ENCODE data around the gene SNX21. TPM values are rescaled to one million over a fixed set of nuclear protein-coding genes. Genes with fewer than 3 reads are reported as not detected.

Gene SNX21
- total RNA-seq, 2 experiments from 2014 or later: 0.96 to 1.1 TPM

- peaks cover 42% of the 10 kb centered on the region for H3K4me1 Mint-ChIP-seq
- peaks cover 16% of the 10 kb centered on the region for H3K36me3 Mint-ChIP-seq
- H3K4me3 Mint-ChIP-seq: peak overlapping the region; percentile 4
- no peak for ATAC-seq
- no peak for DNase-seq
- H3K9me3 Mint-ChIP-seq (ENCODE audit: low read depth): no peaks in the 10 kb centered on the region
- H3K27me3 Mint-ChIP-seq: peaks cover 8% of the 10 kb centered on the region
- peak overlapping the region; percentile 16 for H3K27ac Mint-ChIP-seq
- CTCF ChIA-PET: interaction anchor here (0.8 to 1.8 kb wide), 4 partner anchors 21 to 111 kb away, joined by 3 to 5 read pairs (median 4); no protein-coding TSS in a partner anchor
Measured at GRCh38 chr20:45882469-45883099, 49.0 kb downstream of the SNX21 start.

GRCh38 chr20:45883100-45883469, 49.5 kb downstream of the SNX21 start:
- Mint-ChIP-seq H3K27me3 (peaks cover 8% of the 10 kb centered on the region), H3K4me1 (peaks cover 42% of the 10 kb centered on the region), H3K9me3 (ENCODE audit: low read depth) (no peaks in the 10 kb centered on the region), H3K27ac (peak overlapping the region; percentile 16), H3K36me3 (peaks cover 16% of the 10 kb centered on the region), H3K4me3 (no peak overlapping the region)
- ATAC-seq (no peak), DNase-seq (no peak)
- CTCF ChIA-PET: interaction anchor here (0.8 to 1.4 kb wide), 4 partner anchors 22 to 140 kb away, joined by 3 to 4 read pairs (median 3); no protein-coding TSS in a partner anchor

- Mint-ChIP-seq H3K4me3 (no peak overlapping the region), H3K27ac (no peak overlapping the region), H3K36me3 (peaks cover 15% of the 10 kb centered on the region), H3K9me3 (ENCODE audit: low read depth) (no peaks in the 10 kb centered on the region), H3K4me1 (peaks cover 36% of the 10 kb centered on the region), H3K27me3 (peaks cover 8% of the 10 kb centered on the region)
- no peak for ATAC-seq
- CTCF ChIA-PET: interaction anchor here (0.7 kb wide), 1 partner anchor 116 kb away, joined by 3 read pairs; no protein-coding TSS in a partner anchor
- DNase-seq: no peak
Measured at GRCh38 chr20:45886590-45887345, 53.2 kb downstream of the SNX21 start.

- H3K36me3 Mint-ChIP-seq: peaks cover 13% of the 10 kb centered on the region
- CTCF ChIA-PET: interaction anchor here (0.7 kb wide), 1 partner anchor 116 kb away, joined by 3 read pairs; no protein-coding TSS in a partner anchor
- DNase-seq: no peak
- H3K4me3 Mint-ChIP-seq: no peak within 1 kb of the TSS
- no peak for ATAC-seq
- peaks cover 5% of the 10 kb centered on the region for H3K27me3 Mint-ChIP-seq
- peaks cover 37% of the 10 kb centered on the region for H3K4me1 Mint-ChIP-seq
- H3K27ac Mint-ChIP-seq: no peak within 1 kb of the TSS
- no peaks in the 10 kb centered on the region for H3K9me3 Mint-ChIP-seq (ENCODE audit: low read depth)
Measured at GRCh38 chr20:45887346-45887715, 53.7 kb downstream of the SNX21 start, which contains the start of gene SPATA25. Gene SPATA25, minus strand, starts transcription at chr20:45887622. Its CDS starts 32 bp downstream, at chr20:45887590.

- H3K36me3 Mint-ChIP-seq: peaks cover 4% of the 10 kb centered on the region
- DNase-seq: no peak
- H3K9me3 Mint-ChIP-seq (ENCODE audit: low read depth): no peaks in the 10 kb centered on the region
- no peaks in the 10 kb centered on the region for H3K27me3 Mint-ChIP-seq
- no peak overlapping the region for H3K27ac Mint-ChIP-seq
- no peak for ATAC-seq
- H3K4me3 Mint-ChIP-seq: no peak overlapping the region
- CTCF ChIA-PET: interaction anchor here (1.5 to 2.1 kb wide), 3 partner anchors 8 to 61 kb away, joined by 3 to 8 read pairs (median 4); partner anchors contain the start of gene ZSWIM1
- H3K4me1 Mint-ChIP-seq: peaks cover 39% of the 10 kb centered on the region
Measured at GRCh38 chr20:45888681-45889080, 55.1 kb downstream of the SNX21 start.

- DNase-seq (peak; percentile 55), ATAC-seq (peak; percentile 3)
- CTCF ChIA-PET: interaction anchor here (0.7 to 3.5 kb wide), 17 partner anchors 9 to 124 kb away, joined by 3 to 19 read pairs (median 4); partner anchors contain the start of genes DNTTIP1, PCIF1, UBE2C and WFDC3
- Mint-ChIP-seq H3K9me3 (ENCODE audit: low read depth) (no peaks in the 10 kb centered on the region), H3K36me3 (peaks cover 4% of the 10 kb centered on the region), H3K4me1 (peaks cover 37% of the 10 kb centered on the region), H3K27ac (peak overlapping the region; percentile 56), H3K27me3 (no peaks in the 10 kb centered on the region), H3K4me3 (peak overlapping the region; percentile 84)
Measured at GRCh38 chr20:45890077-45890984, 56.7 kb downstream of the SNX21 start.

- H3K36me3 Mint-ChIP-seq: peaks cover 4% of the 10 kb centered on the region
Measured at GRCh38 chr20:45890985-45891983, 57.7 kb downstream of the SNX21 start, which contains the start of the genes CTSA and NEURL2. Gene CTSA, plus strand, starts transcription at chr20:45891335. Its CDS starts 234 bp downstream, at chr20:45891569. Gene NEURL2, minus strand, starts transcription at chr20:45891208. Its CDS starts 217 bp downstream, at chr20:45890991.

GRCh38 chr20:45892049-45892825, 58.6 kb downstream of the SNX21 start:
- Mint-ChIP-seq H3K4me1 (peaks cover 35% of the 10 kb centered on the region), H3K27me3 (no peaks in the 10 kb centered on the region), H3K36me3 (peaks cover 4% of the 10 kb centered on the region), H3K4me3 (peak overlapping the region; percentile 84), H3K27ac (peak overlapping the region; percentile 57), H3K9me3 (ENCODE audit: low read depth) (no peaks in the 10 kb centered on the region)
- no peak for DNase-seq
- CTCF ChIA-PET: interaction anchor here (0.9 to 3.5 kb wide), 7 partner anchors 11 to 95 kb away, joined by 3 to 19 read pairs (median 3); partner anchors contain the start of gene ZSWIM1
- ATAC-seq: no peak

More at GRCh38 chr20:45890985-45891983, 57.7 kb downstream of the SNX21 start, which contains the start of the genes CTSA and NEURL2:
- Mint-ChIP-seq H3K27me3 (no peaks in the 10 kb centered on the region), H3K9me3 (ENCODE audit: low read depth) (no peaks in the 10 kb centered on the region), H3K27ac (peak within 1 kb of the TSS; percentile 75), H3K4me3 (peak within 1 kb of the TSS; percentile 84), H3K4me1 (peaks cover 35% of the 10 kb centered on the region)
- DNase-seq: peak; percentile 91
- CTCF ChIA-PET: interaction anchor here (0.7 to 3.5 kb wide), 13 partner anchors 8 to 100 kb away, joined by 3 to 19 read pairs (median 3); partner anchors contain the start of genes DNTTIP1, PCIF1, WFDC3 and ZSWIM1
- peak; percentile 88 for ATAC-seq

Other genes starting within 250 kb of the SNX21 start
- gene WFDC10A, start 204.1 kb upstream of the SNX21 start, total RNA-seq: not detected
- gene WFDC9, start 202.5 kb upstream of the SNX21 start, total RNA-seq: not detected
- gene WFDC11, start 163.6 kb upstream of the SNX21 start, total RNA-seq: not detected
- gene WFDC13, start 131.8 kb upstream of the SNX21 start, total RNA-seq: not detected
- not detected for gene WFDC10B, start 128.8 kb upstream of the SNX21 start, total RNA-seq
- gene SPINT4, start 111.5 kb upstream of the SNX21 start, total RNA-seq: not detected
- gene WFDC3, start 41.9 kb upstream of the SNX21 start, total RNA-seq: not detected
- gene DNTTIP1, start 41.8 kb upstream of the SNX21 start, total RNA-seq: 10 to 100 TPM; 30.5 to 32.7 TPM
- gene UBE2C, start 21.2 kb upstream of the SNX21 start, total RNA-seq: 100 to 1,000 TPM; 206 to 219 TPM
- not detected for gene TNNC2, start 6.5 kb upstream of the SNX21 start, total RNA-seq
- 10 to 100 TPM; 36.1 TPM for gene ACOT8, start 23.6 kb downstream of the SNX21 start, total RNA-seq
- 1 to 10 TPM; 4.5 to 6.5 TPM for gene ZSWIM3, start 23.8 kb downstream of the SNX21 start, total RNA-seq
- gene ZSWIM1, start 47.4 kb downstream of the SNX21 start, total RNA-seq: 1 to 10 TPM; 2.2 to 4.4 TPM
- 1 to 10 TPM in 1 of 2 experiments, under 1 TPM in 1; 0.55 to 1.2 TPM for gene SPATA25, start 53.8 kb downstream of the SNX21 start, total RNA-seq
- gene NEURL2, start 57.4 kb downstream of the SNX21 start, total RNA-seq: 1 to 10 TPM in 1 of 2 experiments, under 1 TPM in 1; 0.91 to 1.9 TPM
- gene CTSA, start 57.5 kb downstream of the SNX21 start, total RNA-seq: 10 to 100 TPM; 55.5 to 69.6 TPM
- 1 to 10 TPM; 3.2 to 3.3 TPM for gene PLTP, start 78.4 kb downstream of the SNX21 start, total RNA-seq
- 10 to 100 TPM; 41.6 to 52.3 TPM for gene PCIF1, start 100.9 kb downstream of the SNX21 start, total RNA-seq
- gene ZNF335, start 138.4 kb downstream of the SNX21 start, total RNA-seq: 10 to 100 TPM; 39.4 to 40.6 TPM
- under 1 TPM in 1 of 2 experiments, not detected in 1; 0.30 TPM for gene MMP9, start 175.1 kb downstream of the SNX21 start, total RNA-seq
- gene SLC12A5, start 195.4 kb downstream of the SNX21 start, total RNA-seq: 1 to 10 TPM; 1.7 to 2.0 TPM